Fibroblast of lung (primary cell): Measurements from ENCODE around the gene HHAT.

Experiments
- EZH2 ChIP-seq: IDR thresholded peaks from 2 replicates; pipeline ENCODE4 v1.5.1; 2012; ENCODE audit warnings: low read length, control low read depth, mild to moderate bottlenecking; ENCODE audit errors: missing control alignments
- TF ChIP-seq, protein P1 (sequence below), 2 donors: IDR thresholded peaks in 1 of 2; conservative IDR thresholded peaks in 1 of 2; 1 replicate in 1 of 2; 2 replicates in 1 of 2; pipeline ENCODE4 v1.5.1; 2011 to 2012; ENCODE audit warnings: low read length in 2 of 2, control low read depth in 1 of 2, inconsistent platforms in 1 of 2, low read depth in 1 of 2, mild to moderate bottlenecking in 1 of 2

DNA sequence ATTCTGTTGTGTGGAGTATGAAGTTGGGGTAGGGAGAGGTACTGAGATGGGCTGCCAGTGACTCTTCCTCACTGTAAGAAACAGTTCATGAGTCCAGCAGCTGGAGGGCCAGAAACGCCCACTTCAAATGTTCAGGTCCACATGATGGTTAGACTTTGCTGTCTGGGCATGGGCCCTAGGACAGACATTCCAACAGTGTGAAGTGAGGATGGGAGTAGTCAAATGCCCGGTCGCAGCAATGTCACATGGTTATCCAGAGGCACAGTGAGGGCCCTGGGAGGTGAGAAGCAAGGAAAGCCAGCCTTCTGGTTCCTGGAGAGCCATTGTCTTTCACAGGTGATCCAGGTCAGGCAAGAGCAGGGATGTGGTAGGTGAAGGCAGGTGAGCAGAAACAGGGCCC lies 304.4 kb downstream of the HHAT start:
- TF ChIP-seq, protein P1, sequence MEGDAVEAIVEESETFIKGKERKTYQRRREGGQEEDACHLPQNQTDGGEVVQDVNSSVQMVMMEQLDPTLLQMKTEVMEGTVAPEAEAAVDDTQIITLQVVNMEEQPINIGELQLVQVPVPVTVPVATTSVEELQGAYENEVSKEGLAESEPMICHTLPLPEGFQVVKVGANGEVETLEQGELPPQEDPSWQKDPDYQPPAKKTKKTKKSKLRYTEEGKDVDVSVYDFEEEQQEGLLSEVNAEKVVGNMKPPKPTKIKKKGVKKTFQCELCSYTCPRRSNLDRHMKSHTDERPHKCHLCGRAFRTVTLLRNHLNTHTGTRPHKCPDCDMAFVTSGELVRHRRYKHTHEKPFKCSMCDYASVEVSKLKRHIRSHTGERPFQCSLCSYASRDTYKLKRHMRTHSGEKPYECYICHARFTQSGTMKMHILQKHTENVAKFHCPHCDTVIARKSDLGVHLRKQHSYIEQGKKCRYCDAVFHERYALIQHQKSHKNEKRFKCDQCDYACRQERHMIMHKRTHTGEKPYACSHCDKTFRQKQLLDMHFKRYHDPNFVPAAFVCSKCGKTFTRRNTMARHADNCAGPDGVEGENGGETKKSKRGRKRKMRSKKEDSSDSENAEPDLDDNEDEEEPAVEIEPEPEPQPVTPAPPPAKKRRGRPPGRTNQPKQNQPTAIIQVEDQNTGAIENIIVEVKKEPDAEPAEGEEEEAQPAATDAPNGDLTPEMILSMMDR (conservative IDR thresholded peaks at IDR 0.05 in 1 of 2, IDR thresholded peaks at IDR 0.05 in 1 of 2; ENCODE audit: low read depth in 1 of 2, low read length in 2 of 2): no peak
- no peak for TF ChIP-seq EZH2
